ENCODE data around the gene CDH11.

- TF ChIP-seq EZH2 (optimal IDR thresholded peaks at IDR 0.05; ENCODE audit: low read depth, low read length) (no peak), CTCF (IDR thresholded peaks at IDR 0.05; ENCODE audit: low read length) (no peak)
Observed at GRCh38 chr16:65054457-65054856, 67.4 kb downstream of the CDH11 start.
